ENCODE results near the gene GBF1. TPM values are rescaled to one million over a fixed set of nuclear protein-coding genes. Genes with fewer than 3 reads are reported as not detected.

GBF1 gene
- polyA plus RNA-seq, 1 donor (not counting 4 experiments of a cell fraction or from before 2014, with no cell fraction given) = 17.4 TPM

DNA sequence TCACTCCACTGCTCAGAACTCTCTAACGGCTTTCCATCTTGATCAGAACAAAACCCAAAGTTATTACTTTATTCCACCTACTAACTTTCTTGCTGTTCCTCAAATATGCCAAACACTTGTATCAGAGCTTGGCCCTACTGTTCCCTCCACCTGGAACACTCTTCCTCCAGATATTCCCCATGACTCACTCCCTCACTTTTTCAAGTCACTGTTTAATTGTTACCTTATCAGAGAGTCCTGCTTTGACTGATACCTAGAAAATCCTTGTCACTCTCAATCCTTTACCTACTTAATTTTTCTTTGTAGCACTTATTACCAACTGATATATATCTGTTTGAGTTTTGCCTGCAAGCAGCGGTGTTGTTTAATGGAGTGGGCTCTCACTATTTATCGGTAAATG lies 144.6 kb downstream of the GBF1 start:
- dilution Hi-C loops (cut with MboI; ENCODE audit: extremely low pct_ligation_motif_present, low sequenced_read_pairs) = no loop called here
- no peak overlapping the region for H3K4me2 ChIP-seq (ENCODE audit: control insufficient read depth, extremely low read depth, insufficient read depth, low read depth, low read length)
- H2AFZ ChIP-seq (ENCODE audit: control insufficient read depth, low read length) = no peak overlapping the region
- no peaks in the 10 kb centered on the region for H3K79me2 ChIP-seq (ENCODE audit: control insufficient read depth, insufficient read depth, low read length)
- FAIRE-seq (no peak), DNase-seq (ENCODE audit: low read depth, low spot score) (no peak)
- no peaks in the 10 kb centered on the region for H3K27me3 ChIP-seq (ENCODE audit: control insufficient read depth, extremely low read depth, insufficient read depth, low read length)
- no peak overlapping the region for H3K4me3 ChIP-seq (ENCODE audit: control insufficient read depth in 2 of 3, extremely low read depth in 1 of 3, insufficient read depth in 2 of 3, low read depth in 1 of 3, low read length in 3 of 3)
- no peak for TF ChIP-seq EZH2 (IDR thresholded peaks at IDR 0.05; ENCODE audit: low read length)
- TF ChIP-seq, protein P1, sequence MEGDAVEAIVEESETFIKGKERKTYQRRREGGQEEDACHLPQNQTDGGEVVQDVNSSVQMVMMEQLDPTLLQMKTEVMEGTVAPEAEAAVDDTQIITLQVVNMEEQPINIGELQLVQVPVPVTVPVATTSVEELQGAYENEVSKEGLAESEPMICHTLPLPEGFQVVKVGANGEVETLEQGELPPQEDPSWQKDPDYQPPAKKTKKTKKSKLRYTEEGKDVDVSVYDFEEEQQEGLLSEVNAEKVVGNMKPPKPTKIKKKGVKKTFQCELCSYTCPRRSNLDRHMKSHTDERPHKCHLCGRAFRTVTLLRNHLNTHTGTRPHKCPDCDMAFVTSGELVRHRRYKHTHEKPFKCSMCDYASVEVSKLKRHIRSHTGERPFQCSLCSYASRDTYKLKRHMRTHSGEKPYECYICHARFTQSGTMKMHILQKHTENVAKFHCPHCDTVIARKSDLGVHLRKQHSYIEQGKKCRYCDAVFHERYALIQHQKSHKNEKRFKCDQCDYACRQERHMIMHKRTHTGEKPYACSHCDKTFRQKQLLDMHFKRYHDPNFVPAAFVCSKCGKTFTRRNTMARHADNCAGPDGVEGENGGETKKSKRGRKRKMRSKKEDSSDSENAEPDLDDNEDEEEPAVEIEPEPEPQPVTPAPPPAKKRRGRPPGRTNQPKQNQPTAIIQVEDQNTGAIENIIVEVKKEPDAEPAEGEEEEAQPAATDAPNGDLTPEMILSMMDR (optimal IDR thresholded peaks at IDR 0.05 in 1 of 3, IDR thresholded peaks at IDR 0.05 in 1 of 3, conservative IDR thresholded peaks at IDR 0.05 in 1 of 3; ENCODE audit: extremely low read depth in 1 of 3, insufficient read depth in 2 of 3, low read length in 3 of 3) = no peak
- H3K4me1 ChIP-seq (ENCODE audit: control insufficient read depth, extremely low read depth, insufficient read depth, low read length) = peaks cover 6% of the 10 kb centered on the region
- no peaks in the 10 kb centered on the region for H4K20me1 ChIP-seq (ENCODE audit: control insufficient read depth, extremely low read depth, insufficient read depth, low read length)
- H3K9me3 ChIP-seq (ENCODE audit: control insufficient read depth, low read depth, low read length) = no peaks in the 10 kb centered on the region
- H3K9ac ChIP-seq (ENCODE audit: control insufficient read depth, extremely low read depth, insufficient read depth, low read length) = no peak overlapping the region
- H3K36me3 ChIP-seq (ENCODE audit: control insufficient read depth in 2 of 2, extremely low read depth in 1 of 2, insufficient read depth in 2 of 2, low read length in 2 of 2) = no peaks in the 10 kb centered on the region
- H3K9me1 ChIP-seq (ENCODE audit: control insufficient read depth, extremely low read depth, insufficient read depth, low read length) = no peaks in the 10 kb centered on the region
- H3K27ac ChIP-seq (ENCODE audit: control insufficient read depth, insufficient read depth, low read length) = no peak overlapping the region

DNA sequence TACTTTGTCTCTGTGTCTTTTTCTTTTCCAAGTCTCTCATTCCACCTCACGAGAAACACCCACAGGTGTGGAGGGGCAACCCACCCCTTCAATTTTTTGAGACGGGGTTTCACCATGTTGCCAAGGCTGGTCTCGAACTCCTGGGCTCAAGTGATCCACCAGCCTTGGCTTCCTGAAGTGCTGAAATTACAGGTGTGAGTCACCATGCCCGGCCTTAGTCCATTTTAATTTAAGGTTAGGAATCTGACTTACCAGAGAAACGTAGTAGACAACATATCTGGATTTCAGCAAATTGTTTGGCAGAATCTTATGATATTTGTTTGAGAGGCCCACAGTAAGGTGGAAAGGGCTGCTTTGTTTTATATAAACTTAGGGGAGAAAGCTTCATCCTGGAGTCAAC lies 147.0 kb downstream of the GBF1 start:
- Histone ChIP-seq H3K4me1 (ENCODE audit: control insufficient read depth, extremely low read depth, insufficient read depth, low read length) (peaks cover 16% of the 10 kb centered on the region), H2AFZ (ENCODE audit: control insufficient read depth, low read length) (no peak overlapping the region), H3K4me3 (ENCODE audit: control insufficient read depth in 2 of 3, extremely low read depth in 1 of 3, insufficient read depth in 2 of 3, low read depth in 1 of 3, low read length in 3 of 3) (no peak overlapping the region), H3K36me3 (ENCODE audit: control insufficient read depth in 2 of 2, extremely low read depth in 1 of 2, insufficient read depth in 2 of 2, low read length in 2 of 2) (peaks cover under 1 to 3% of the 10 kb centered on the region in 2 experiments), H3K27me3 (ENCODE audit: control insufficient read depth, extremely low read depth, insufficient read depth, low read length) (no peaks in the 10 kb centered on the region), H3K9me1 (ENCODE audit: control insufficient read depth, extremely low read depth, insufficient read depth, low read length) (no peaks in the 10 kb centered on the region), H3K79me2 (ENCODE audit: control insufficient read depth, insufficient read depth, low read length) (peaks cover 11% of the 10 kb centered on the region), H3K9ac (ENCODE audit: control insufficient read depth, extremely low read depth, insufficient read depth, low read length) (no peak overlapping the region), H3K27ac (ENCODE audit: control insufficient read depth, insufficient read depth, low read length) (no peak overlapping the region), H3K9me3 (ENCODE audit: control insufficient read depth, low read depth, low read length) (no peaks in the 10 kb centered on the region), H4K20me1 (ENCODE audit: control insufficient read depth, extremely low read depth, insufficient read depth, low read length) (no peaks in the 10 kb centered on the region), H3K4me2 (ENCODE audit: control insufficient read depth, extremely low read depth, insufficient read depth, low read depth, low read length) (no peak overlapping the region)
- DNase-seq (ENCODE audit: low read depth, low spot score) = no peak
- dilution Hi-C loops (cut with MboI; ENCODE audit: extremely low pct_ligation_motif_present, low sequenced_read_pairs) = no loop called here
- no peak for FAIRE-seq
- TF ChIP-seq EZH2 (IDR thresholded peaks at IDR 0.05; ENCODE audit: low read length) = no peak
- TF ChIP-seq, protein P1 (optimal IDR thresholded peaks at IDR 0.05 in 1 of 3, IDR thresholded peaks at IDR 0.05 in 1 of 3, conservative IDR thresholded peaks at IDR 0.05 in 1 of 3; ENCODE audit: extremely low read depth in 1 of 3, insufficient read depth in 2 of 3, low read length in 3 of 3) = no peak
